ENCODE measurements around the gene TUBGCP3. TPM values are rescaled to one million over a fixed set of nuclear protein-coding genes. Genes with fewer than 3 reads are reported as not detected.

The TUBGCP3 gene
- total and polyA plus RNA-seq, 9 of the 15 experiments (the other 6 are each of a cell fraction or from before 2014, with no cell fraction given), result 3.0 to 24.8 (median 15.2) TPM

DNA sequence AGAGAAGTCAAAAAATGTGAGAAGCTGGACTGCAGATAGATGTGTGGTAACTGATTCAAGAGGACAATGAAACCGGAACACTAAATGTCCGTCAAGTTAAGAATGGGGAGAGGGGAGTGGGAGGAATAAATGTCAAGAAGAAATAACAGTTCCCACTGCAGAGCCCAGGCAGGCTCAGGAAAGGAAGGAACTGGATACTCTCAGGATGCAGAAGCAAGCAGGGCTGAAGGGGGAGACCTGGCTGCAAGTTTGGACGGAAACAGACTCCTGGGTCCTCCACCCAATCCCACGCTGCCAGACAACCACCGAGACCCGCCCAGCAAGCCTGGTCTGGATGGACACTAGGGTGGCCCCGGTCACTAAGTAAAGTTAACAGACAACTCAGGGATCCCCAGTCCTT, 18.1 kb downstream of the TUBGCP3 start:
- Histone ChIP-seq H3K9me3 (replicated peaks; ENCODE audit: control insufficient read depth, insufficient read depth, low read depth, low read length) (no peaks in the 10 kb centered on the region; the same call in 1 of the 2 replicates), H3K9me1 (ENCODE audit: control insufficient read depth, insufficient read depth, low read length) (no peaks in the 10 kb centered on the region), H3K36me3 (ENCODE audit: control insufficient read depth, insufficient read depth, low read length) (peaks cover 43% of the 10 kb centered on the region), H3K4me3 (no peak overlapping the region), H3K9ac (ENCODE audit: insufficient read depth in 1 of 2, low read depth in 2 of 2, low read length in 2 of 2) (no peak overlapping the region), H3K4me1 (replicated peaks in 1 of 2; ENCODE audit: control insufficient read depth in 2 of 2, insufficient read depth in 2 of 2, low read length in 2 of 2) (peaks cover under 1 to 2% of the 10 kb centered on the region in 2 experiments; a peak in 2 of 5 replicates), H3K27me3 (ENCODE audit: control insufficient read depth in 2 of 2, insufficient read depth in 2 of 2, low read length in 2 of 2) (no peaks in the 10 kb centered on the region), H3K27ac (ENCODE audit: extremely low read depth, low read depth, low read length) (no peak overlapping the region), H4K20me1 (replicated peaks; ENCODE audit: control insufficient read depth, insufficient read depth, low read length) (no peaks in the 10 kb centered on the region; the same call in 1 of the 2 replicates), H3K79me2 (ENCODE audit: control insufficient read depth, insufficient read depth, low read length) (peaks cover 55% of the 10 kb centered on the region), H3K4me2 (ENCODE audit: insufficient read depth, low read length) (no peak overlapping the region), H2AFZ (ENCODE audit: low read depth, low read length) (no peak overlapping the region)
- FAIRE-seq, result no peak
- POLR2A ChIA-PET, result no interaction called here
- BruUV-seq (replicated peaks), result no TSS peak
- no peak for DNase-seq (ENCODE audit: extremely low read depth in 1 of 4, low spot score in 3 of 4)
- TF ChIP-seq, protein P1, sequence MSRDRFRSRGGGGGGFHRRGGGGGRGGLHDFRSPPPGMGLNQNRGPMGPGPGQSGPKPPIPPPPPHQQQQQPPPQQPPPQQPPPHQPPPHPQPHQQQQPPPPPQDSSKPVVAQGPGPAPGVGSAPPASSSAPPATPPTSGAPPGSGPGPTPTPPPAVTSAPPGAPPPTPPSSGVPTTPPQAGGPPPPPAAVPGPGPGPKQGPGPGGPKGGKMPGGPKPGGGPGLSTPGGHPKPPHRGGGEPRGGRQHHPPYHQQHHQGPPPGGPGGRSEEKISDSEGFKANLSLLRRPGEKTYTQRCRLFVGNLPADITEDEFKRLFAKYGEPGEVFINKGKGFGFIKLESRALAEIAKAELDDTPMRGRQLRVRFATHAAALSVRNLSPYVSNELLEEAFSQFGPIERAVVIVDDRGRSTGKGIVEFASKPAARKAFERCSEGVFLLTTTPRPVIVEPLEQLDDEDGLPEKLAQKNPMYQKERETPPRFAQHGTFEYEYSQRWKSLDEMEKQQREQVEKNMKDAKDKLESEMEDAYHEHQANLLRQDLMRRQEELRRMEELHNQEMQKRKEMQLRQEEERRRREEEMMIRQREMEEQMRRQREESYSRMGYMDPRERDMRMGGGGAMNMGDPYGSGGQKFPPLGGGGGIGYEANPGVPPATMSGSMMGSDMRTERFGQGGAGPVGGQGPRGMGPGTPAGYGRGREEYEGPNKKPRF (IDR thresholded peaks at IDR 0.05; ENCODE audit: low read depth, low read length), result no peak
- TF ChIP-seq SRF (CRISPR knock-in tag; IDR thresholded peaks at IDR 0.05) (no peak), ZNF184 (CRISPR knock-in tag; IDR thresholded peaks at IDR 0.05) (no peak), SIN3A (IDR thresholded peaks at IDR 0.05; ENCODE audit: borderline replicate concordance in 2 of 2, control insufficient read depth in 1 of 2, low read depth in 2 of 2, low read length in 2 of 2) (no peak), SUPT5H (IDR thresholded peaks at IDR 0.05) (no peak)
- TF ChIP-seq, protein P2, sequence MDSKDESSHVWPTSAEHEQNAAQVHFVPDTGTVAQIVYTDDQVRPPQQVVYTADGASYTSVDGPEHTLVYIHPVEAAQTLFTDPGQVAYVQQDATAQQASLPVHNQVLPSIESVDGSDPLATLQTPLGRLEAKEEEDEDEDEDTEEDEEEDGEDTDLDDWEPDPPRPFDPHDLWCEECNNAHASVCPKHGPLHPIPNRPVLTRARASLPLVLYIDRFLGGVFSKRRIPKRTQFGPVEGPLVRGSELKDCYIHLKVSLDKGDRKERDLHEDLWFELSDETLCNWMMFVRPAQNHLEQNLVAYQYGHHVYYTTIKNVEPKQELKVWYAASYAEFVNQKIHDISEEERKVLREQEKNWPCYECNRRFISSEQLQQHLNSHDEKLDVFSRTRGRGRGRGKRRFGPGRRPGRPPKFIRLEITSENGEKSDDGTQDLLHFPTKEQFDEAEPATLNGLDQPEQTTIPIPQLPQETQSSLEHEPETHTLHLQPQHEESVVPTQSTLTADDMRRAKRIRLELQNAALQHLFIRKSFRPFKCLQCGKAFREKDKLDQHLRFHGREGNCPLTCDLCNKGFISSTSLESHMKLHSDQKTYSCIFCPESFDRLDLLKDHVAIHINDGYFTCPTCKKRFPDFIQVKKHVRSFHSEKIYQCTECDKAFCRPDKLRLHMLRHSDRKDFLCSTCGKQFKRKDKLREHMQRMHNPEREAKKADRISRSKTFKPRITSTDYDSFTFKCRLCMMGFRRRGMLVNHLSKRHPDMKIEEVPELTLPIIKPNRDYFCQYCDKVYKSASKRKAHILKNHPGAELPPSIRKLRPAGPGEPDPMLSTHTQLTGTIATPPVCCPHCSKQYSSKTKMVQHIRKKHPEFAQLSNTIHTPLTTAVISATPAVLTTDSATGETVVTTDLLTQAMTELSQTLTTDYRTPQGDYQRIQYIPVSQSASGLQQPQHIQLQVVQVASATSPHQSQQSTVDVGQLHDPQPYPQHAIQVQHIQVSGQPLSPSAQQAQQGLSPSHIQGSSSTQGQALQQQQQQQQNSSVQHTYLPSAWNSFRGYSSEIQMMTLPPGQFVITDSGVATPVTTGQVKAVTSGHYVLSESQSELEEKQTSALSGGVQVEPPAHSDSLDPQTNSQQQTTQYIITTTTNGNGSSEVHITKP (IDR thresholded peaks at IDR 0.05; ENCODE audit: partially characterized antibody), result no peak
- TF ChIP-seq, protein P3, sequence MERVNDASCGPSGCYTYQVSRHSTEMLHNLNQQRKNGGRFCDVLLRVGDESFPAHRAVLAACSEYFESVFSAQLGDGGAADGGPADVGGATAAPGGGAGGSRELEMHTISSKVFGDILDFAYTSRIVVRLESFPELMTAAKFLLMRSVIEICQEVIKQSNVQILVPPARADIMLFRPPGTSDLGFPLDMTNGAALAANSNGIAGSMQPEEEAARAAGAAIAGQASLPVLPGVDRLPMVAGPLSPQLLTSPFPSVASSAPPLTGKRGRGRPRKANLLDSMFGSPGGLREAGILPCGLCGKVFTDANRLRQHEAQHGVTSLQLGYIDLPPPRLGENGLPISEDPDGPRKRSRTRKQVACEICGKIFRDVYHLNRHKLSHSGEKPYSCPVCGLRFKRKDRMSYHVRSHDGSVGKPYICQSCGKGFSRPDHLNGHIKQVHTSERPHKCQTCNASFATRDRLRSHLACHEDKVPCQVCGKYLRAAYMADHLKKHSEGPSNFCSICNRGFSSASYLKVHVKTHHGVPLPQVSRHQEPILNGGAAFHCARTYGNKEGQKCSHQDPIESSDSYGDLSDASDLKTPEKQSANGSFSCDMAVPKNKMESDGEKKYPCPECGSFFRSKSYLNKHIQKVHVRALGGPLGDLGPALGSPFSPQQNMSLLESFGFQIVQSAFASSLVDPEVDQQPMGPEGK (CRISPR knock-in tag; IDR thresholded peaks at IDR 0.05; ENCODE audit: borderline replicate concordance), result no peak
- TF ChIP-seq, protein P4, sequence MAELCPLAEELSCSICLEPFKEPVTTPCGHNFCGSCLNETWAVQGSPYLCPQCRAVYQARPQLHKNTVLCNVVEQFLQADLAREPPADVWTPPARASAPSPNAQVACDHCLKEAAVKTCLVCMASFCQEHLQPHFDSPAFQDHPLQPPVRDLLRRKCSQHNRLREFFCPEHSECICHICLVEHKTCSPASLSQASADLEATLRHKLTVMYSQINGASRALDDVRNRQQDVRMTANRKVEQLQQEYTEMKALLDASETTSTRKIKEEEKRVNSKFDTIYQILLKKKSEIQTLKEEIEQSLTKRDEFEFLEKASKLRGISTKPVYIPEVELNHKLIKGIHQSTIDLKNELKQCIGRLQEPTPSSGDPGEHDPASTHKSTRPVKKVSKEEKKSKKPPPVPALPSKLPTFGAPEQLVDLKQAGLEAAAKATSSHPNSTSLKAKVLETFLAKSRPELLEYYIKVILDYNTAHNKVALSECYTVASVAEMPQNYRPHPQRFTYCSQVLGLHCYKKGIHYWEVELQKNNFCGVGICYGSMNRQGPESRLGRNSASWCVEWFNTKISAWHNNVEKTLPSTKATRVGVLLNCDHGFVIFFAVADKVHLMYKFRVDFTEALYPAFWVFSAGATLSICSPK (IDR thresholded peaks at IDR 0.05; ENCODE audit: borderline replicate concordance), result no peak
- TF ChIP-seq, protein P5, sequence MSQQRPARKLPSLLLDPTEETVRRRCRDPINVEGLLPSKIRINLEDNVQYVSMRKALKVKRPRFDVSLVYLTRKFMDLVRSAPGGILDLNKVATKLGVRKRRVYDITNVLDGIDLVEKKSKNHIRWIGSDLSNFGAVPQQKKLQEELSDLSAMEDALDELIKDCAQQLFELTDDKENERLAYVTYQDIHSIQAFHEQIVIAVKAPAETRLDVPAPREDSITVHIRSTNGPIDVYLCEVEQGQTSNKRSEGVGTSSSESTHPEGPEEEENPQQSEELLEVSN (IDR thresholded peaks at IDR 0.05; ENCODE audit: borderline replicate concordance in 1 of 2, extremely low read depth in 1 of 2, insufficient read depth in 1 of 2, insufficient read length in 1 of 2, low read depth in 1 of 2, low read length in 1 of 2, poor library complexity in 1 of 2, severe bottlenecking in 1 of 2), result no peak
- in situ Hi-C loops (cut with MboI) (no loop called here), intact Hi-C loops (cut with micrococcal nuclease) (no loop called here)
- CTCF ChIA-PET (ENCODE audit: low intra/inter-chr PET ratio), result no interaction called here
- ATAC-seq, result no peak
- 86% methylated on average over 3 of the region's 7 CpGs for WGBS (ENCODE audit: insufficient coverage, low coverage, missing lambda C conversion rate)
